Measurements from ENCODE around the gene FOS. TPM values are rescaled to one million over a fixed set of nuclear protein-coding genes. Genes with fewer than 3 reads are reported as not detected.

FOS gene
- total RNA-seq, 2 donors from 2014 or later: 232 to 555 TPM

DNA sequence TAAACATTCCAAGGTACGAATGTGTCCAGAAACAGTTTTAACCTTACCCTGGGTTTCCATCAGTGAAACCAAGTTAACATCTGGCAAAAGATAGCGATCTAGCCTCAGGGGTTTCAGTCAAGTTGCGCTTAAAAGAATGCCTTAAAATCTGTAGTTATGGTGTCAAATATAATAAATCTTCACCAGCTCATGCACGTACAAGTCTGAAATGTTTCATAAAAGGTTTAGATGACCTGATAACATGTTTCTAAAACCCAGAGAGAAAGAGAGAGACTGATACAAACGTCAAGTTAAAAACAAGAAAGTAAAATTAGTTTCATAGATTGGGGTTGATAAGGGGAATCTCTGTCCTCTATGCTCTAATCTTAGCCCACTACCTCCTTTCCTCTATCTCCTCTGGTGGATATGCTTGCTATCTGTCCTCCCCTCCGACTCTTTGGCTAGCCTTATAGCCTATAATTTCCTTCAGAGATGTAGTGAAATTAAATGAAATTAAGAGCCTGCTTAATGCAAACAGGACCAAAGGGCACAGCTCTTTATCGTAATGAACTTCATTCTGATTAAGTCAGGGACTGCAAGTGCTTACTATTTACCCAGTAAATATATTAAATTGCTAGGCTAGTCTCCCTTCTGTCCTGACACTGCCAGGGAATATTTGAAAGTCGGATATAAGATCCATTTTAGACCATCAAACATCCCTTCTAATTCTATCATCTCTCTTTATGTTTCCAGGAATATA, 18.4 kb upstream of the FOS start:
- Histone ChIP-seq H3K36me3 (no peaks in the 10 kb centered on the region), H3K4me1 (peaks cover 0 to 24% of the 10 kb centered on the region in 2 donors), H3K9me3 (no peaks in the 10 kb centered on the region), H3K27me3 (no peaks in the 10 kb centered on the region), H3K27ac (peak overlapping the region; percentile 94 to 96), H3K4me3 (no peak overlapping the region)
- no peak for DNase-seq (ENCODE audit: low spot score)
- TF ChIP-seq, protein P1, sequence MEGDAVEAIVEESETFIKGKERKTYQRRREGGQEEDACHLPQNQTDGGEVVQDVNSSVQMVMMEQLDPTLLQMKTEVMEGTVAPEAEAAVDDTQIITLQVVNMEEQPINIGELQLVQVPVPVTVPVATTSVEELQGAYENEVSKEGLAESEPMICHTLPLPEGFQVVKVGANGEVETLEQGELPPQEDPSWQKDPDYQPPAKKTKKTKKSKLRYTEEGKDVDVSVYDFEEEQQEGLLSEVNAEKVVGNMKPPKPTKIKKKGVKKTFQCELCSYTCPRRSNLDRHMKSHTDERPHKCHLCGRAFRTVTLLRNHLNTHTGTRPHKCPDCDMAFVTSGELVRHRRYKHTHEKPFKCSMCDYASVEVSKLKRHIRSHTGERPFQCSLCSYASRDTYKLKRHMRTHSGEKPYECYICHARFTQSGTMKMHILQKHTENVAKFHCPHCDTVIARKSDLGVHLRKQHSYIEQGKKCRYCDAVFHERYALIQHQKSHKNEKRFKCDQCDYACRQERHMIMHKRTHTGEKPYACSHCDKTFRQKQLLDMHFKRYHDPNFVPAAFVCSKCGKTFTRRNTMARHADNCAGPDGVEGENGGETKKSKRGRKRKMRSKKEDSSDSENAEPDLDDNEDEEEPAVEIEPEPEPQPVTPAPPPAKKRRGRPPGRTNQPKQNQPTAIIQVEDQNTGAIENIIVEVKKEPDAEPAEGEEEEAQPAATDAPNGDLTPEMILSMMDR (IDR thresholded peaks at IDR 0.05): no peak

DNA sequence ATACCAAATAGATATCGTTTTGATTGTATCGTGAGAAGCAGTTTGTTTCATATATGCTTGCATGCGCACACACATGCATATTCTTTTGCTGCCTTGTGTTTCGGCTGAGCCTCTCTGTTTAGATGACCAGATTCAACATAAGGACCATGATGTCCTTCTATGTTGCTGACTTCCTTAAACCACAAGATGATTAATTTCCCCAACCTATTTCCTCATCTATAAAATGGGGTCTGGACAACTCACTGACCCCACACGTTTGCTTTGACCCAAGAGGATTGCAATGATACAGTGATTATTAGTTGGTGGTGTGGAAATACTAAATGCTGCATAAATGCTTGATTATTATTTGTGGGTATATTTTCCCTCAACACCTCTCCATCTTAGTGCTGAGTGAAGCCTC, 16.8 kb upstream of the FOS start:
- no peaks in the 10 kb centered on the region for H3K36me3 ChIP-seq
- H3K27ac ChIP-seq: no peak overlapping the region
- H3K4me1 ChIP-seq: peaks cover 0 to 29% of the 10 kb centered on the region in 2 donors
- DNase-seq (ENCODE audit: low spot score): no peak
- no peak overlapping the region for H3K4me3 ChIP-seq
- no peaks in the 10 kb centered on the region for H3K9me3 ChIP-seq
- H3K27me3 ChIP-seq: no peaks in the 10 kb centered on the region
- TF ChIP-seq, protein P1 (IDR thresholded peaks at IDR 0.05): no peak

DNA sequence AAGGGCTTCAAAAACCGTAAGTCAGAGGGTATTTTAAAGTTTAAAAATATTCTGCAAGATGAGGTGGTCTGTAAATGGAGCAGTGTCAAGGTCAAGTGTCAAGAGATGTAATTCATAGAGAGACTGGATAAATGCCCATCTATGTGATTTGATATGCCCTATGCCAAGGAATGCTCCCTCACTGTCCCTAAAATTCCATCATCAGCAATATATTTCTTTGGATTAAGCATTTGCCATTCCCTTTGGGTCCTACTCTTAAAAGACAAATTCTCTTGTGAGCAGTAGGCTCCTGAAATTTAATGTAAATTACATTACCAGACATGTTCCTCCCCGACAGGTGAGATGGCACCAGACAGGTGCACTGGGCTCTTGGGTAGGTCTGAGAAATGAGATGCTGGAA, 16.0 kb upstream of the FOS start:
- DNase-seq (ENCODE audit: low spot score): no peak
- Histone ChIP-seq H3K36me3 (no peaks in the 10 kb centered on the region), H3K9me3 (no peaks in the 10 kb centered on the region), H3K27ac (no peak overlapping the region), H3K27me3 (no peaks in the 10 kb centered on the region), H3K4me1 (peaks cover 0 to 37% of the 10 kb centered on the region in 2 donors), H3K4me3 (no peak overlapping the region)
- TF ChIP-seq, protein P1 (IDR thresholded peaks at IDR 0.05): no peak

- TF ChIP-seq, protein P1 (IDR thresholded peaks at IDR 0.05): no peak
Observed at GRCh38 chr14:75264036-75264435, 14.6 kb upstream of the FOS start.

DNA sequence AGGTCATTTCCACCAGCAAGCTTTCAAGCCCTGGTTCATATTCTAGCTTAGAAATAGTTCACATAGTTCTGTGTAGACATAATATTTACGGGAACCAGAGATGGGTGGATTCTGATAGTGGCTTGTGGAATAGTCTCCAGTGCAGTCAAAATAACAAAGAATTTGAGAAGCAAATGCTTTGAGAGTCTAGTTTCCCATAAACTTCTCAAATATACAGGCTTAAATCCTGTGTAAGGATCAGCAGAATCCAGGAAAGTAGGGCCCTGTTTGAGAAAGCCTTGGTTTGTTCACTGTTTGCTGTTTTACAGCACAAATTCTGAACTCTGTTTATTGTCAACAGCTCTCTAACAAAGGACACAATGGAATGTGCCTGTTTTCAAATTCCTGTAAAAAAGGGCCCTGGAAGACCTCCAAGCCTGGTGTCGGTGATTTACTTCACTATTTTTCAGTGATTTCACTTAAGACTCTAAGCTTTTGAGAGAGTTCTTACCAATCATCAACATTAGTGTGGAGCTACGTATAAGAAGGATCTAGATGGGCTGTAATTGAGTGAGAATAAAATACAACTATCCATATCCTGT, 11.4 kb upstream of the FOS start:
- H3K4me3 ChIP-seq: no peak overlapping the region

More at GRCh38 chr14:75264036-75264435, 14.6 kb upstream of the FOS start:
- peaks cover 0 to 29% of the 10 kb centered on the region in 2 donors for H3K4me1 ChIP-seq
- no peak for DNase-seq (ENCODE audit: low spot score)
- no peaks in the 10 kb centered on the region for H3K36me3 ChIP-seq
- H3K27me3 ChIP-seq: no peaks in the 10 kb centered on the region
- no peak overlapping the region for H3K27ac ChIP-seq
- no peak overlapping the region for H3K4me3 ChIP-seq
- no peaks in the 10 kb centered on the region for H3K9me3 ChIP-seq

More for the DNA sequence above, 11.4 kb upstream of the FOS start:
- Histone ChIP-seq H3K27me3 (no peaks in the 10 kb centered on the region), H3K4me1 (peaks cover 0 to 20% of the 10 kb centered on the region in 2 donors), H3K27ac (peak overlapping the region; percentile 60 to 75), H3K36me3 (no peaks in the 10 kb centered on the region), H3K9me3 (no peaks in the 10 kb centered on the region)
- TF ChIP-seq, protein P1 (IDR thresholded peaks at IDR 0.05): no peak
- no peak for DNase-seq (ENCODE audit: low spot score)
